Daoy (cell line): ENCODE measurements around the gene ATG3. TPM values are rescaled to one million over a fixed set of nuclear protein-coding genes. Genes with fewer than 3 reads are reported as not detected.
"Not testable (repeated sequence)": the region's sequence is repeated elsewhere in the genome, so short reads cannot be mapped to it uniquely, and the experiment has no call there.

Experiments
- DNase-seq: peaks from one replicate; pipeline ENCODE4 v3.0.0-alpha.2; 2015; ENCODE audit warnings: low read depth
- total RNA-seq: library from RNA; depleted of rRNA; stranded (reverse); fragments of >200 nt; shearing (Covaris generic); gene quantifications from 2 replicates; pipeline ENCODE4 v1.2.3, GENCODE V29; 2014; rRNA removed

Gene ATG3
- 93.4 and 93.7 TPM in 2 replicates for total RNA-seq

DNA sequence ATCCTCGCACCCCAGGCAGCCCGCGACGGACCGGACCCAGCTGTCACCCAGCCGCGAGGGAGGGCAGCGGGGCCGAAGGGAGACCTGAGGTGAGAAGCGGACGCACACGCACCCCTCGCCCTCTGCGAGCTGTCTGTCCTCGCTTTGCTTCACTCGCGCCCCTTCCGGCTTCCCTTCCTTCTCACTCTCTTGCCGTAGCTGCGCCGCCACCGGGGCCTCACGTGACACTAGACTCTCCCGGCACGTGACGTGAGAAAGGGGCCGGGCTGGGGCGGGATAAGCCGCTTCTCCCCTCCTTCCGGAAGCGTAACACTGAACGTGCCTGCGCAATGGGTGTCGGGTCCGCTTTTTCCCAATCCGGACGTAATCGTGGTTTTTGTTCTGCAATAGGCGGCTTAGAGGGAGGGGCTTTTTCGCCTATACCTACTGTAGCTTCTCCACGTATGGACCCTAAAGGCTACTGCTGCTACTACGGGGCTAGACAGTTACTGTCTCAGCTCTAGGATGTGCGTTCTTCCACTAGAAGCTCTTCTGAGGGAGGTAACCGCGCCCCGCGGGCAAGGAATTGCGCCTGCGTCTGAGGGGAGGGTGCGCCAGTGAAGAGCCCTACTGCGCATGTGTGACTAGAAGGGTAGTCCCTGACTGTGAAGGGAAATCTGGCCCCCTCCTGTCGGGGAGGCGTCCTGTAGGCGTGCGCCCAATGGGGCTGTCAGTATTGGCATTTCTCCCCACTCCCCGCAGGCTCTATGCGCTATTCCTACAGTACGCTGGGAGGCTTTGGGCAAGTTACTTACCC, at the start of gene ATG3, which contains the start of gene SLC35A5:
TSS of gene ATG3 (minus strand) at position 229 of the 796 bp plus-strand sequence. CDS start 434 bp downstream, outside the sequence.
TSS of gene SLC35A5 (plus strand) at position 312 of the 796 bp plus-strand sequence. CDS start 1,359 bp downstream, outside the sequence.
- peak; percentile 99 for DNase-seq

DNA sequence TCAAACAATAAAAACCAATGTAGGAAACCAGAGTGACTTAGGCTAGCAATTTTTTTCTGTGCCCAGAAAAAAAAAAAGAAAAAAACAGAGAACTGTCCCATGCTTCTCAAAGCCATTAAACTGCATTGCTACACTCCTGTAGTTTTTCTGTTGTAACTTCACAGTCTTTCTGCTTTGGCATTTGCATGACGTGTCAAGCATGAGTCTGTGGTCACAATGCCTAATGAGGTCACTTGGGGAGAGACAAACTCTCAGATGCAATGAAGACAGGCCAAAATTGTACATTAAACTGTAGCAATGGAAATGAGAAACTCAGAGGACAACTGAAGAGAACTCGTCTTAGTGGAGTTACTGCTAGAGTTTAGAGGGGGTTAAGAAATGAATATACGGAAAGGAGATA, 48.4 kb upstream of the ATG3 start:
- peak; percentile 69 for DNase-seq

DNA sequence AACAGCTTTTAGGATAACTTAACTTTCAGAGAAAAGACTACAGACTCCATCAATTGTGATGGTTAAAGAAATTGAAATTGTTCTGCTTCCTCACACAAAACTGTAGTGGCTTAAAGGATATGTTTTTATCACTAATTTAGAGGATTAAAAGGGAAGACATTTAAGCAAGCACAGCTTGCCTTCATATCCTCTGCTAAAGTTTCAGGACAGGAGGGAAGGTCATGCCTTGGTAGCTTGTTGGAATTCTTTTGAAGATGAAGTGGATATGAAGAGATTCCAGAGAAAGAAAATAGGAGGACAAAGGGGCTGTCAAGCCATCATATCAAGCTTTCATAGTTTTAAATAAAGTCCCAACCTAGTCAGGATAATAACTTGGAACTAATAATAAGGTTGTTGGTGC, 46.1 kb upstream of the ATG3 start:
- no peak for DNase-seq

GRCh38 chr3:112606098-112606497, 44.3 kb upstream of the ATG3 start:
- no peak for DNase-seq

- DNase-seq: peak; percentile 88
Observed at GRCh38 chr3:112605285-112605684, 43.5 kb upstream of the ATG3 start.

- peak; percentile 88 for DNase-seq
Observed at GRCh38 chr3:112604536-112604935, 42.8 kb upstream of the ATG3 start.

DNA sequence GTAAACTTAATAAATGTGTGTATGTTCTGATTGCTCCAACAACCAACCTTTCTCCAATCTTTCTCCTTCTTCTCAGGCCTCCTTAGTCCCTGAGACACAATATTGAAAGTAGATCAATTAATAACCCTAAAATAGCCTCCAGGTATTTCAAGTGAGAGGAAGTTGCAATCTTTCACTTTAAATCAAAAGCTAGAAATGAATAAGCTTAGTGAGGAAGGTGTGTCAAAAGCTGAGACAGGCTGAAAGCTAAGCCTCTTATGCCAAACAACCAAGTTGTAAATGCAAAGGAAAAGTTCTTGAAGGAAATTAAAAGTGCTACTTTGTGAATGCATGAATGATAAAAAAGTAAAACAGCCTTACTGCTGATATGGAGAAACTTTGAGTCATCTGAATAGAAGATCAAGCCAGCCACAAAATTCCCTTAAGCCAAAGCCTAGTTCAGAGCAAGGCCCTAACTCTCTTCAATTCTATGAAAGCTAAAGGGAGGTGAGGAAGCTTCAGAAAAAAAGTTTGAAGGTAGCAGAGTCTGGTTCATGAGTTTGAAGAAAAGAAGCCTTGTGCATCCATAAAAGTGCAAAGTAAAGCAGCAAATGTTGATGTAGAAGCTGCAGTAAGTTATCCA, 40.6 kb upstream of the ATG3 start:
- DNase-seq: no peak

DNA sequence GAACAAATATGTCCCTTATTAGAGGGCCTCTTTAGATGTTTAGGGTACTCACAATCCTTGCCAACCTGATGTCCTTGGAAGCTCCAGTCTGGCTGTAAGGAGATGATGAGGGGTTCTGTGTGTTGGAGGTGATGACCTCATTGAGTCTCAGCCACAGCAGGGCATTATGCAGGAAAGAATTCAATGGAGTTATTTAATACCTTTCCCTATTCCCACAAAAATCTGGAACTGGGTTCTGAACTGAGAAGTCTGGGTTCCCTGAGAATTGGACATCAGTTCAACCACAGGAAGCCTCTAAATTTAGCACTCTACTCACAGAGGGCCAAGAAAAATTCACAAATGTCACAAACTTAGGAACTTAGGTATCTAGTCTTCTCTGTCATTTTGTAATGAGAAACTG, 37.0 kb upstream of the ATG3 start:
- DNase-seq: no peak

DNA sequence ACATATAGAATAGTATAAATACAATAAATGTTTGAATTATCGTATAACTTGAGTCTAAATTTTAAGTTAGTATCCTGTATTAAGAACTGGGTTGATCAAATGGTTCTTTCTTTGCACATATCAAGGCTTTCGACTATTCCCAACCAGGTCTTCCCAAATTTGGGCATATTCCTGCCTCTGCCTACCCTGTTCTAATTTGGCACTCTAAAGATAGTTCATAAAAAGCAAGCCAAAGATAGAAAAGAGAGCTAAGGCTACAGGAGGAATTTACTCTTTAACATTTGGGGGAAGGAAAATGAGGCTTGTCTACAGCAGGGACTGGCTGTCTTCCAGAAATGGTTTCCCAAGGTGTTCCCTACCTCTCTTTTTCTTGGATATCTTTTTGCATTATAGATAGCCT, 36.2 kb upstream of the ATG3 start:
- DNase-seq: no peak

DNA sequence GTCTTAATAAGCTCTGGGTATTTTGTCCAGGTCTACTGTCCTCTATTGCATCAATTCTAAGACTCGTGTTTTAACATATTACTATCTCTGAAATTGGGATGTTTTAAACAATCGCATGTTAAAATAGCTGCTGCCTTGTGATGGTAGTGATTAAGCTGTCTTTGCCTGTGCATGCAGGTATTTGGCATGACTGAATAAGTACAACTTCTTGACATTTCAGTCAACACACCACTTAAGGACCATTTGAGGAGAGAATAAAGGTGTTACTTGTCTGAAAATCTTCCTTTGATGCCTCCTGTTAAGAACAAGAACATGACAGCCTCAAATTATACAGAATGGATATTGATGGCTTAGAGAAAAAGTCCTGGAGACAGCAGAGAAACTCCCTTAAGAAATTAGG, 33.1 kb upstream of the ATG3 start:
- DNase-seq: no peak

GRCh38 chr3:112593258-112593657, 31.5 kb upstream of the ATG3 start:
- no peak for DNase-seq

DNA sequence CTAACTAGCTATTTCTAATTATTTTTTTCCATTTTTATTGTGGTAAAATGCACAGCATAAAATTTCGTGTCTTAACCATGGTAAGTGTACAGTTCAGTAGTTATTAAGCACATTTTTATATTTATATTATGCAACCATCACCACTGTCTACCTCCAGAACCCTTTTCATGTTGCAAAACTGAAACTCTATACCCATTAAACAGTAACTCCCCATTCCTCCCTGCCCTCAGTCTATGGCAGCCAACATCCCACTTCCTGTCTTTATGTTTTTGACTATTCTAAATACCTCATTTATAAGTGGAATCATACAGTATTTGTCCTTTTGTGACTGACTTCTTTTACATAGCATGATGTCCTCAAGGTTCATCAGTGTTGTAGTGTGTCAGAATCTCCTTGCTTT, 25.6 kb upstream of the ATG3 start:
- DNase-seq: no peak

- no peak for DNase-seq
Observed at GRCh38 chr3:112585782-112586181, 24.0 kb upstream of the ATG3 start.

DNA sequence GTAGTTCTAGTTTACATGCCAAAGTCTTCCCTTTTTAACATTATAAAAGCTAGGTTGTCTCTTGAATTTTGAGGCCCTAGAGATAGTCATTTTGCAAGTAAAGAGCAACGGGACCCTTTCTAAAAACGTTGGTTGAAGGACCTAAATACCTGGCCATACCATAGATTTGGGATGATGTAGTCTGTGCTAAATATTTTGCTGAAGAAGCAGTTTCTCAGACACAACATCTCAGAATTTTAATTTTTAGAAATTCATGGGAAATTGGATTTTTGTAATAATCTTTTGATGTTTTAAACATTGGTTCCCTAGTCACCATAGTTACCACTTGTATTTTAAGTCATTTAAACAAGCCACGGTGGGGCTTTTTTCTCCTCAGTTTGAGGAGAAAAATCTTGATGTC, 21.3 kb upstream of the ATG3 start:
- DNase-seq: no peak

- DNase-seq: peak; percentile 64
Observed at GRCh38 chr3:112582244-112582874, 20.6 kb upstream of the ATG3 start.

DNA sequence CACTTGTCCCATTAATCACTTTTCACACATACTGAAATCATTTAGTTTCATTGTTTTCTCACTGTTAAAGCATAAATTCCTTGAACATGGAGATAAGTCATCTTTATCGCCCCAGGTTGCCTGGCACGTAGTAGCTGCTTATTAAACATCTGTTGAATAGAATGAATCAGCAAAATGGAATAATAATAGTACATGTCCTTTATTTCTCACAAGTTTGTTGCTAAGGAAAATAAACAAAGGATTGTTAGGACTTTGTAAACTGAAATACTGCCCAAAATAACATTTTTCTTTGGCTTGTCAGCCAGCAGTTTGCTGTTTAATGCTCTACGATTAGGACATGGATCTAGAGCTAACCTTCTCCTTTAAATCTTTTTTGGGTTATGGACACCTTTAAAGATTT, 17.9 kb upstream of the ATG3 start:
- no peak for DNase-seq

- DNase-seq: no peak
Observed at GRCh38 chr3:112579232-112579631, 17.5 kb upstream of the ATG3 start.

DNA sequence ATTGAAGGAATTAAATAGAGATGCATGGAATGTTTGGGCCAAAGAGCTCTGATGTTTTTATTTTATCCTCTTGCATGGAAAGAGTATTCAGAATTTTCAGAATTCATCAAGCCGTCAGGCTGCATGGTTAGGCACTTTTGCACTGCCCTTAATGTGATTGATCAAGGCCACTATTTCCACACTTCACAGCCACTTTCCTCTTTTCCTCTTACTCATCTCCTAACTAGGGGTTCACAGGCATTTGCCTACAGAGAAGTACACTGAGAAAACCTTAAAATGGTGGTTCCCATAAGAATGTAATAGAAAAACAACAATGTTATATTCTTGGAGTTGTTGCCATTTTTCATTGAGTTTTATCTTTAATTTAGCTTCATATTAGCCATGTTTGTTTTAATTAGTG, 10.9 kb upstream of the ATG3 start:
- no peak for DNase-seq

DNA sequence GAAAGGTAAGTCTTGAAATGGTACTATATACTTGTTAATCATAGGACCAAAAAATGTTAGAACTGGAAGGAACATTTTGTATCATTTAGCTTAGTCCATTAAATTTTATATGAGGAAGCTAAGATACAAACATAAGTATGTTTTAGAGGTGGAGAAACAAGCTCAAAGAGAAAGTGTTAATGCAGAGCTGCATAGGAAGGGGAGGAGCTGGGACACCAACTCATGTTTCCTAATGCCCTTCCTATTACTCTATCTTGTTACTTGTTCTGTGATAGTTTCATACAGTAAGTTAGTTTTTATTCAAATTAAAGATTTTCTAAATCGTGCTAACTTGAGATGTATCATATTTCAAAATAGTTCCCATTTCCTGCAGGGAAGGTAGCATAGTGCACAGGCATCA, 7.5 kb upstream of the ATG3 start:
- DNase-seq: no peak

DNA sequence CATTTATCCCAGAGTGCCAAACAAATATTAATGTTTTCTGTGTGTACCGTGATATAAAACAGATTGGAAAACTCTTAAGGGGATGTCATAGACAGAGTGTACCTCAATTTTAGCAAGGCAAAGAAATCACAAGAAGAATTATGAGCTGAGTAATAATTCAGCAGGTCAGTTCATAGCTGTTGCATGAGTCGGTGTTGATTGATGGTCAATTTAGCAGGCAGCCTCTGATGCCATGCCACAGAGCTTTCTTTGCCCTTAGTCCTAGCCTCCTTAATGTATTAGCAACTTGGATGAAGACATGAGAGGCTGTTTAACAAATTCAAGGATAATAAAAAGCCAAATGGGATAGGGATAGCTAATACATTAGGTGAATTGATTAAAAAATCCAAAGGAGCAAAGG, 6.9 kb upstream of the ATG3 start:
- peak; percentile 30 for DNase-seq

DNA sequence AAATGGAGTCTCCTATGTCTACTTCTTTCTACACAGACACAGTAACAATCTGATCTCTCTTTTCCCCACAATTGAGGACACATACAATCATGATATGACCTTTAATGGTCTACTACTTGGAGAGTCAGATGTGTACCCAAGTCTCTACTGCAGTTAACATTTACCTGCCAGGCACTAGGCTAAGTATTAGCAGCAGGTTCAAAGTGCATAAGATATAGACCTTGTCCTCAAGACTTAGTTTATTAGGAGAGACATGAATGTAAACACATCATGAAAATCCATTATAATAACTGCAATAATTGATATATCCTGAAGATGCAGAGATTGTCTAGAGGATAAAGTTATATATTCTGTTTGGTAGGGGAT, 3.2 kb upstream of the ATG3 start:
- no peak for DNase-seq

DNA sequence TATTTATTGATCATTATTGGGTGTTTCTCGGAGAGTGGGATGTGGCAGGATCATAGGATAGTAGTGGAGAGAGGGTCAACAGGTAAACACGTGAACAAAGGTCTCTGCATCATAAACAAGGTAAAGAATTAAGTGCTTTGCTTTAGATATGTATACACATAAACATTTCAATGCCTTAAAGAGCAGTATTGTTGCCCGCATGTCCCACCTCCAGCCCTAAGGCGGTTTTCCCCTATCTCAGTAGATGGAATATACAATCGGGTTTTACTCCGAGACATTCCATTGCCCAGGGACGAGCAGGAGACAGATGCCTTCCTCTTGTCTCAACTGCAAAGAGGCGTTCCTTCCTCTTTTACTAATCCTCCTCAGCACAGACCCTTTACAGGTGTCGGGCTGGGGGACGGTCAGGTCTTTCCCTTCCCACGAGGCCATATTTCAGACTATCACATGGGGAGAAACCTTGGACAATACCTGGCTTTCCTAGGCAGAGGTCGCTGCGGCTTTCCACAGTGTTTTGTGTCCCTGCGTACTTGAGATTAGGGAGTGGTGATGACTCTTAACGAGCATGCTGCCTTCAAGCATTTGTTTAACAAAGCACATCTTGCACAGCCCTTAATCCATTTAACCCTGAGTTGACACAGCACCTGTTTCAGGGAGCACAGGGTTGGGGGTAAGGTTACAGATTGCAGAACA, 2.6 kb upstream of the ATG3 start:
- DNase-seq: not testable (repeated sequence)

GRCh38 chr3:112561484-112561733, 353 bp downstream of the ATG3 start:
- no peak for DNase-seq
